ENCODE data around the gene GAST. TPM values are rescaled to one million over a fixed set of nuclear protein-coding genes. Genes with fewer than 3 reads are reported as not detected.

The GAST gene
- total and polyA plus RNA-seq, 2 of the 13 experiments (the other 11 are each of a cell fraction or from before 2014, with no cell fraction given), result 0.32 to 0.42 TPM

DNA sequence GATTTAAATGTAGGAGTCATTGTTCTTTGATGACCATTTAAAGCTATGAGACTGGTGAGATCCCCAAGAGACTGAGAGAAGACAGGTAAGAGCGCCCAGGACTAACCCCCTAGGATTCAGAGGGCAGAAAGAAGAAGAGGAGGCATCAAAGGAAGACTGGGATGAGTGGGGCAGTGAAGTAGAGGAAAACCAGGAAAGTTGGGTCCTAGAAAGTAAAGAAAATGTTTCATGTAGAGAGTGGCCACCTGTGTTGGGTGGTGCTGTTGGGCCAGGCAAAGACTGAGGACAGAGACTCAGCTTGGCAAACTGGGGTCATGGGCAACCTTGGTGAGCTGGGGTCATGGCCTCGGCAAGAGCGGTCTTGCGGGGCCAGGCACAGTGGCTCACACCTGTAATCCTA is 23.6 kb downstream of the GAST start:
- Histone ChIP-seq H2AFZ (ENCODE audit: low read length) (no peak overlapping the region), H3K27me3 (ENCODE audit: control insufficient read depth in 1 of 2, insufficient read depth in 2 of 2, low read length in 2 of 2) (peaks cover 22 to 74% of the 10 kb centered on the region in 2 experiments), H3K27ac (ENCODE audit: extremely low read length, insufficient read depth, low read length) (no peak overlapping the region), H3K36me3 (replicated peaks in 1 of 2; ENCODE audit: control insufficient read depth in 1 of 2, insufficient read depth in 2 of 2, low read length in 2 of 2) (no peaks in the 10 kb centered on the region), H3K4me1 (ENCODE audit: insufficient read depth, low read length) (peaks cover 38% of the 10 kb centered on the region), H3K4me3 (replicated peaks in 1 of 3; ENCODE audit: insufficient read depth in 1 of 3, low read depth in 2 of 3, low read length in 3 of 3) (no peak overlapping the region), H3K9me3 (ENCODE audit: low read length) (no peaks in the 10 kb centered on the region), H3K9ac (ENCODE audit: insufficient read depth, low read depth, low read length) (no peak overlapping the region), H3K4me2 (ENCODE audit: low read depth, low read length) (no peak overlapping the region), H4K20me1 (ENCODE audit: insufficient read depth, low read length) (no peaks in the 10 kb centered on the region), H3K79me2 (ENCODE audit: insufficient read depth, low read length) (no peaks in the 10 kb centered on the region)
- DNase-seq (ENCODE audit: low spot score), result no peak
- in situ Hi-C loops (cut with HindIII; ENCODE audit: extremely low pct_ligation_motif_present, low pct_unique_long_range_greater_than_20kb) (loop anchor here (5.0 kb wide), 2 partner anchors 67 to 222 kb away; no protein-coding TSS in a partner anchor), intact Hi-C loops (cut with micrococcal nuclease; ENCODE audit: unreplicated experiment) (no loop called here)
- ChIA-PET POLR2A (interaction anchor here (0.7 to 1.9 kb wide), 3 partner anchors 42 to 70 kb away, joined by 3 to 6 read pairs (median 4); no protein-coding TSS in a partner anchor), CTCF (ENCODE audit: low intra/inter-chr PET ratio, low total read pairs) (no interaction called here)
- no TSS peak for BruUV-seq (replicated peaks)
- 17% methylated on average over 3 of the region's 4 CpGs for WGBS (ENCODE audit: low lambda C conversion rate)
- TF ChIP-seq ZNF207 (IDR thresholded peaks at IDR 0.05; ENCODE audit: borderline replicate concordance) (no peak), NAIF1 (CRISPR knock-in tag; IDR thresholded peaks at IDR 0.05; ENCODE audit: borderline replicate concordance) (no peak), FOSL2 (CRISPR knock-in tag; IDR thresholded peaks at IDR 0.05) (no peak), STAG1 (CRISPR knock-in tag; IDR thresholded peaks at IDR 0.05) (peak; percentile 36), ISX (CRISPR knock-in tag; conservative IDR thresholded peaks at IDR 0.05) (no peak)
- TF ChIP-seq, protein P1, sequence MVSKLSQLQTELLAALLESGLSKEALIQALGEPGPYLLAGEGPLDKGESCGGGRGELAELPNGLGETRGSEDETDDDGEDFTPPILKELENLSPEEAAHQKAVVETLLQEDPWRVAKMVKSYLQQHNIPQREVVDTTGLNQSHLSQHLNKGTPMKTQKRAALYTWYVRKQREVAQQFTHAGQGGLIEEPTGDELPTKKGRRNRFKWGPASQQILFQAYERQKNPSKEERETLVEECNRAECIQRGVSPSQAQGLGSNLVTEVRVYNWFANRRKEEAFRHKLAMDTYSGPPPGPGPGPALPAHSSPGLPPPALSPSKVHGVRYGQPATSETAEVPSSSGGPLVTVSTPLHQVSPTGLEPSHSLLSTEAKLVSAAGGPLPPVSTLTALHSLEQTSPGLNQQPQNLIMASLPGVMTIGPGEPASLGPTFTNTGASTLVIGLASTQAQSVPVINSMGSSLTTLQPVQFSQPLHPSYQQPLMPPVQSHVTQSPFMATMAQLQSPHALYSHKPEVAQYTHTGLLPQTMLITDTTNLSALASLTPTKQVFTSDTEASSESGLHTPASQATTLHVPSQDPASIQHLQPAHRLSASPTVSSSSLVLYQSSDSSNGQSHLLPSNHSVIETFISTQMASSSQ (IDR thresholded peaks at IDR 0.05; ENCODE audit: low read depth), result no peak
- TF ChIP-seq, protein P1 (CRISPR knock-in tag; IDR thresholded peaks at IDR 0.05; ENCODE audit: borderline replicate concordance), result no peak
- TF ChIP-seq, protein P2, sequence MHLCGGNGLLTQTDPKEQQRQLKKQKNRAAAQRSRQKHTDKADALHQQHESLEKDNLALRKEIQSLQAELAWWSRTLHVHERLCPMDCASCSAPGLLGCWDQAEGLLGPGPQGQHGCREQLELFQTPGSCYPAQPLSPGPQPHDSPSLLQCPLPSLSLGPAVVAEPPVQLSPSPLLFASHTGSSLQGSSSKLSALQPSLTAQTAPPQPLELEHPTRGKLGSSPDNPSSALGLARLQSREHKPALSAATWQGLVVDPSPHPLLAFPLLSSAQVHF (CRISPR knock-in tag; IDR thresholded peaks at IDR 0.05), result no peak
- TF ChIP-seq, protein P3, sequence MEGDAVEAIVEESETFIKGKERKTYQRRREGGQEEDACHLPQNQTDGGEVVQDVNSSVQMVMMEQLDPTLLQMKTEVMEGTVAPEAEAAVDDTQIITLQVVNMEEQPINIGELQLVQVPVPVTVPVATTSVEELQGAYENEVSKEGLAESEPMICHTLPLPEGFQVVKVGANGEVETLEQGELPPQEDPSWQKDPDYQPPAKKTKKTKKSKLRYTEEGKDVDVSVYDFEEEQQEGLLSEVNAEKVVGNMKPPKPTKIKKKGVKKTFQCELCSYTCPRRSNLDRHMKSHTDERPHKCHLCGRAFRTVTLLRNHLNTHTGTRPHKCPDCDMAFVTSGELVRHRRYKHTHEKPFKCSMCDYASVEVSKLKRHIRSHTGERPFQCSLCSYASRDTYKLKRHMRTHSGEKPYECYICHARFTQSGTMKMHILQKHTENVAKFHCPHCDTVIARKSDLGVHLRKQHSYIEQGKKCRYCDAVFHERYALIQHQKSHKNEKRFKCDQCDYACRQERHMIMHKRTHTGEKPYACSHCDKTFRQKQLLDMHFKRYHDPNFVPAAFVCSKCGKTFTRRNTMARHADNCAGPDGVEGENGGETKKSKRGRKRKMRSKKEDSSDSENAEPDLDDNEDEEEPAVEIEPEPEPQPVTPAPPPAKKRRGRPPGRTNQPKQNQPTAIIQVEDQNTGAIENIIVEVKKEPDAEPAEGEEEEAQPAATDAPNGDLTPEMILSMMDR (CRISPR knock-in tag; IDR thresholded peaks at IDR 0.05), result peak; percentile 24; the same call in 1 of the 2 replicates
- FAIRE-seq, result no peak
- no peak for ATAC-seq

All from HepG2 (cell line).